ENCODE measurements around the gene ARHGEF37.

Gene ARHGEF37

DNA sequence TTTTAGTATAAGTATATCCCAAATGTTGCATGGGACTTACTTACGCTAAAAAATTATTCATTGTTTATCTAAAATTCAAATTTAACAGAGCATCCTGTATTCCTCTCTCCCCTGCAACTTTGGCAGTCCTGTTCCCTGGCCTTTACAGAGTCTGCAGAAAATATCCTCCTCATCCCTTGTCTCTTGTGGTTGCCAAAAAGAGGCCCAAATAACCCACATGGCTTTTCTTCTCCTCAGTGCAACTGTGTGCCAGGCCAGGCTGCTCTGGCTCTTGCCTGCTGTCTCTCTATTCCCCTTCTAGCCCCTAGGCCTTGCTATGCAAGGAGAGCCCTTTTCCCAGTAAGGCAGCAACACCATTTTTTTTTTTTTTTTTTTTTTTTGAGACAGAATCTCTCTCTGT, 23.0 kb downstream of the ARHGEF37 start:
- no peak for DNase-seq

DNA sequence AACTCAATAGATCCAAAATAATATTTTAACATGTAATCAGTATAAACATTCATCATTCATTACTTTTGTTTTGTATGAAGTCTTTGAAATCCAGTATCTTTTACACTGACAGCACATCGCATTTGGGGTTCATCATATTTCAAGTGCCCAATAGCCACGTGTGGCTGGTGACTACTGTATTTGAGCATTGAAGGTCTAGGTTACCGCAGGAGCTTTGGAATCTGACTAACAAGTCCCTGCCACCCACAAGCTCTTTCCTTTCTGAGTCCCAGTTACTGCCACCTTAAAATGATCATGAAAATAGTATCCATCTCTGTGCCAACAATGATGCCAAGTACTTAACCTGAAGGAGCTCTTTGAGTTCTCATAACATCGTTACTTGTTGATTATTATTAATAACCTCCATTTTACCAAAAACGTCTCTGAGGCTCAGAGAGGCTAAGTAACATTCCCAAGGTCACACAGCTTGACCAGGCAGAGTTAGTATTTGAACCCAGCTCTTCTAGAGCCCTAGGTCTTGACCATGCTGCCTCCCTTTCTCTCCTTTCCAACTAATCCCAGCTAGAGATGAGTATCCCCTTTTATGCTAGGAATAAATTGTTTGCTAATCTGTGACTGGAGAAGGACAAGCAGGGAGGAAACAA, 24.2 kb downstream of the ARHGEF37 start:
- no peak for DNase-seq

DNA sequence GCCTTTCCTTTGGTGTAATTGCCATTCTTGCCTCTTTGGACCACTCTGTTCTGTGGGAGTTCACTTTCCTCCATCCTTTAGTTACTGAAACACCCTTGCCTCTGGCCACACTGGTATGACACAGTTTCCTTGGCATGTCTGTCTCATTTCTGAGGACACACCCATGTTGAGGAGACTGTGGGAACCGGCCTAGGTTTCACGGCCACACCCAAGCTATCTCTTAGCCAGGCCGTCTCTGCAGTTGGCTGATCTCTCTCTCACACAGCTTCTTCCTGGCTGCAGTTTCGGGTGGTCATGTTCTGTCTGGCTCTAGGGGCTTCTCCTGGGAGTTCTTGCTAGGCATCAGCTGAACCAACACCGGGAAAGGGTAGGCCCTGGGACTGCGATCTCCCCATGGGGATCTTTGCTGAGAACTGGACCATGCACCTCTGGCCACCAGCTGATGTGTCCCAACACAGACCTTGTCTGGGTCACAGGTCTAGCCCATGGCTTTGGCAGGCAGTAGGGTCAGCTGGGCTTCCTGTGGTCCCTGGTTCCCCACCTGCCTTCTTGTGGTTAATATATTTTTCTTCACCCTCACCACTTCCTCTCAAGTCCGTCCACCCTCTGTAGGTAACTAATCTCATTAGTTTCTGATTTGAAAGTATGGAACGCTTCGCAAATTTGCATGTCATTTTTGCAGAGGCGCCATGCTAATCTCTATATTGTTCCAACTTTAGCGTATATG, 24.9 kb downstream of the ARHGEF37 start:
- no peak for DNase-seq

DNA sequence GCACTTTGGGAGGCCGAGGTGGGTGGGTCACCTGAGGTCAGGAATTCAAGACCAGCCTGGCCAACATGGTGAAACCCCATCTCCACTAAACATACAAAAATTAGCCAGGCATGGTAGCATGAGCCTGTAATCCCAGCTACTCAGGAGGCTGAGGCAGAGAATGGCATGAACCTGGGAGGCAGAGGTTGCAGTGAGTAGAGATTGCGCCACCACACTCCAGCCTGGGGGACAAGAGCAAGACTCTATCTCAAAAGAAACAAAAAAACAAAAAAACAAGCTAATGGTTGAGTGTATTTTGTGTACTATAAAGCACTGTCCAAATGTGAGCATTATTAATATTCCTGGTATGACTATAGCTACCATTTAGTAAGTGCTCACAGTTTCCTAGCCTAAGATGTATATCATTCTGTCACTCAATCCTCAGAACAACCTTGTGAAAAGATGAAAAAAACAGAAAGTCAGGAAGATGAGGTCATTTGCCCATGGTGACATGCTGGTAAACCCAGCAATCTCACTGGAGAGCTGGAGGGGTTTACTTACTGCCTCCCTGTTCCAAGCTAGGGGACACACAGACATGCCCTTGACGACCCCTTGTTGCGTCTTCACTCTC, 27.7 kb downstream of the ARHGEF37 start:
- no peak for DNase-seq

DNA sequence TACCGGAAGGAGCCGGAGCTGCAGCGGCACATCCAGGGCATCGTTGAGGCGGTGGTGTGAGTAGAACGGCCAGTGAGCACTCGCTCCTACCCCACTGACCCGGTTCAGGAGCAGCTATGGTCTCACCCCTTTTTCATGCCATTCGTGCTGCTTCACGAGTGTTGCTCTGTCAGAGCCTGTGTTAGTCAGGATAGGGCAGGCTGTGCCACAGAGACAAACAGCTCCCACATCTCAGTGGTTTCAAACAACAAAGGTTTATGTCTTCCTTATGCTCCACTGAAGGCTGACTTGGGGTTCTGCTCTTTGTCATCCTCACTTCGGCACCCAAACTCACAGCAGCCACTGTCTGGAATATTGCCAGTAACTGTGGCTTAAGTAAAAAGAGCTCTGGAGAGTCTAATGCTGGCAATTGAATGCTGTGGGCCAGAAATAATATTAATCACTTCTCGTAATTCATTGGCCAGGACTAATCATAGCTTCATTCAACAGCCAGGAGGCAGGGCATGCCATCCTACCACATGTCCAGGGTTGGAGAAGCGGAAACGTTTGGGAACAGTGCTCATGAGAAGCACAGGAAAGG, 28.4 kb downstream of the ARHGEF37 start:
- no peak for DNase-seq

DNA sequence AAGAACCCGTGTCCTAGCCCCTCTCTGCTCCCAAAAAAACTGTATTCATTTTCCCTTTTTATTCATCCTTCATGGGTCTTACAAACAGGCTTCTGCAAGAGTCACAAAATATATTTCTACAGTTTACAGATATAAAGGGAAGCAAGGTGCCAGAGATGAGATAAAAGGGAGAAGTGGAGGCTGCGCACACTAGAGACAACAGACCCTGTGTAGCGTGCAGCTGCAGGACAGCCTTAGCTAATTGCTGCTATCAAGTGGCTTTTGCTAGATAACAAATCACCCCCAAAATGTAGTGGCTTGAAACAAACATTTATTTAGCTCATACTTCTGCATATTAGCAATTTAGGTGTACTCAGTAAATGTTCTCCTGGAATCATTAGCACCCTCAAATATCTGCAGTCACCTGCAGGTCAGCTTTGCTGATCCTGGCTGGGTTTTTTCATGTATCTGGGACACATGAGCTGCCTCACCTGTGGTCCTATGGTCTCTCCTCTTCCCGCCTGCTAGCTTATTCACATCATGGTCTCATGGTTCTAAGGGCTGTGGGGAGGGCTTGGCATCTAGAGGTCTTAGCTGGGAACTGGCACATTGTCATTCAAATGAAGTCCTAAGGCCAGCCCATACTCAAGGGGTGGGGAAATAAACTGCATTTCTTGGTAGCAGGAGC, 29.4 kb downstream of the ARHGEF37 start:
- no peak for DNase-seq

DNA sequence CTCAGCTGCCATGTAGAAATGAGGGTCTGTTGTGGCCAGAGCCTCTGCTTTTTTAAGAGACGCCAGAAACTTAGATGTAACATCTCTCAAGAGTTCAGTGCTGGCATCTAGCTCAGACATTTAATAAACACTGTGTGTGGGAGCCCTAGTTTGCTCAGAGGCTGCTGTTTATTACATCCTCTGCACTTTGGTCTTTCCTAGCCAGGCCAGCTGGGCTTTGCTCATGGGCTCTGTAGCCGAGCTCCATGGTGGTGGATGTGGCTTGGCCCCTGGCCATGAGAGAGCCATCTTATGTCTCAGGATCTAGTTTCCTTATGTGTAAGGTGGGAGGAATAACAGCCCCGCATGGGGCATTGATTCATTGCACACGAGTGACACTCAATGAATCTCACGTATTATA, 30.0 kb downstream of the ARHGEF37 start:
- no peak for DNase-seq

DNA sequence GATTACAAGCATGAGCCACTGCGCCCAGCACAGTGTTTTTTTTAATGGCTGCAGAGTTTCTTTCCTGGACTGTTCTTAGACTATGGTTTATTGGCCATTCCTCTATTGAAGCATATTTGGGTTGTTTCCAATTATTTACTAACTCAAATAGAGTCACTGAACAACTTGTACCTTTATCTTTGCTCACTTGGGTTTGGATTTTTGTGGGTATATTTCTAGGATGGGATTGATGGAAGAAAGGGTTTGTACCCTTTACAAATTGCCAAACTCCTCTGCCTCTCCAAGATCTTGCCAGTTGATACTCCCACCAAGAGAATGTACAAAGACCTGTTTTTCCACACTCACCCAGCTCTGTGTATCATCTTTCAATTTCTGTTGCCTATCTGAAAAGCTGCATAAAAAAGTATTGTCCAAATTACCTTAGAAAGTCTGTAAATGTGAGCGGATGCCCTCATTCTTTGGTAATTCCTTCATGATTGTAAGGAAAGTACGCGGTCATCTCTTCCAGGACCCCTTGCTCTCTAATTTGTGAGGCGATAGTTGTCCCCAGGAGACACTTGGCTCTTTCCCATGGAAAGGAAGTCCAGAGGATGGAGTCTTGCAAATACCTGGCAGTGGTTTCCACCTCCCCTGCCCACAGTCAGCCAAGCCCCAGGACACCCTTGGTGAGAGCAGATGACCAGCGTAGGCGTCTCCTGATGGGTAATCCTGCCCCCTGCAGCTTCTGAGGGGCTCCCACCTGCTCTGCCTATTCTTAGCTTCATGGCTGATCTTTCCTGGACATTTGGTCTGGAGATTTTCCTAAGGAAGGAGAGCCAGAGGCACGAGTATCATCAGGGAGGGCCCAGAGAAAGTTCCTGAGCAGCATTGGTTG, 33.0 kb downstream of the ARHGEF37 start:
- no peak for DNase-seq

DNA sequence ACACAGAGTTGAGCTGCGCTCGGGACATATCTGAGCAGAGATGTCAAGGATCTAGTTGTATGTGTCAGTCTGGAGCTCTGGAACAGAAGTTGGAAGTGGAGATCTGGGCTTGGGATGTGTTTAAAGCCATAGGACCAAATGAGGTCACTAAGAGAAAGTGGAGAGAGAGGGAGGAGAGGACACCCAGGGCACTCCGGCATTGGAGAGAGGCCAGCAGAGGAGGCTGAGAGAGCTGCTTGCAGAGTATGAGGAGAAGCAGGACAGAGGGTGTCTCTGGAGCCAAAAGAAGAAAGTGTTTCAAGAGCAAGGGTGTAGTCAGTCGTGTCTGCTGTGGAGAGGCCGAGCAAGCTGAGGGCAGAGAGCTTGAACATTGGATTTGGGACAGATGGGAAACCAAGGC, 34.7 kb downstream of the ARHGEF37 start:
- DNase-seq, result no peak

DNA sequence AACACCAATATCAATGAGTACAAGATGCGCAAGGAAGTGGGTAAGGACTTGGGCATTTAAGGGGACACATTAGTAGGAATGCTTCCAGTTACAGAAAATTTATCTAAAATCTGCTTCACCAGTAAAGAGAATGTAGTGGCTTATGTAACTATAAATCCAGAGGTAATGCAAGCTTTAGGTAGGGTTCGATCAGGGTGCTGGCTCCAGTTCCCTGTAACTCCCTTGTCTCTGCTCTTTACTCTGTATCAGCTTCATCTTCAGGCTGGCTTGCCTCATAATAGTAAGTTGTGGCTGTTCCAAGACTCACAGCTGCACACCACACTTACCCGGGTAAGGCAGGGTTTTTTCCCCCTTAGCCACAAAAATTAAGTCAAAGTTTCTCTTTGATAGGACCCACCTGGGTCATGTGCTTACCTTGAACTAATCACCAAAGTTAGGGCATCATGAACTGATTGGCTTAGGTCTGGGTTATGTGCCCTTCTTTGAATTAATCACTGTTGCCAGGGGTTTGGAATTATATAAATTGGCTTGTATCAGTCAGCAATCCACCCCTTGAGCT, 35.5 kb downstream of the ARHGEF37 start:
- no peak for DNase-seq

DNA sequence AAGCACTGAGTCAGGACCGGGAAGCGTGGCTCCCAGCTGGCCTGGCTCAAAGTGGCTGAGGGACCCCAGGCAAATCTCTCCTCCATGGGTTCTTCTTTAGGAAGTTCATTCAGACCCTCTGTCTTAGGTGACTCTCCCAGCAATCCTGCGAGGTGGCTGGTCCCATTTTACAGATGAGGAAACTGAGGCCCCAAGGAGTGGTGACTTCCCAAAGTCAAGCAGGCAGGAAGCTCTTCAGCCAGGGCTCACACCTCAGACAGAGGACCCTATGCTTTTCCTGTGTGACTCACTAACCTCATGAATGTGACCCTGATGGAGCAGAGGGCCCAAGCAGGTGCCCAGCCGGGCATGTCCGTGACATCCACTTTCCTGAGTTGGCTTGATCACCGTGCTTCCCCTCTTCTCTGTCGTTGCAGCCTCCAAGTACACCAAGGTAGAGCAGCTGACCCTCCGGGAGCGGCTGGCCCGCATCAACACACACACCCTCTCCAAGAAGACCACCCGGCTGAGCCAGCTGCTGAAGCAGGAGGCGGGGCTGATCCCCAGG, 36.5 kb downstream of the ARHGEF37 start:
- no peak for DNase-seq

DNA sequence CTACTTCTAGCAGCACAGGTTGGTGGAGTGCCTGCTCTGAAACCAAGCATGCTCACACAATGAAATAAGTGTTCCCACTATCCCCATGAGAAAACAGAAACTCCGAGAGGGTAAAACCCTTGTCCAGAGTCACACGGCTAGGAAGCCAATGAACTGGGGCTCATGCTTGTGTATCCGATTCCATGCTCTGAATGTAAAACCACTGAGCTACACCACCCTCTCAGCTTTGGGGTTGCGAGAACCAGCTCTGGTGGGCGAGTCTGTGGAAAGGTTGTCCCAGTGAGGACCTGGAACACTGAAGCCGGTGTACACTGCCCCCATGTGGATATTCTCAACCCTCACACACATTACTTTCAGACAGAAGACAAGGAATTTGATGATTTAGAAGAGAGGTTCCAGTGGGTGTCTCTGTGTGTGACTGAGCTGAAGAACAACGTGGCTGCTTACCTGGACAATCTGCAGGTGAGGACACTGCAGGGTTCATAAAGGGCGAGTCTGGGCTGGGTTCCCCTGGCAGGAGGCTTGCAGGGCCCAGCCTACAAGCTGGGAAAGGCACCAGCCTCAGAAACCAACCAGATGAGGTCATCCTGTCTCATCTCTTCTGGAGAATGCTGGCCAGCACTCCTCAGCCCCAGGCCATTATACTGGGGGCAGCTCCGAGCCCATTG, 37.4 kb downstream of the ARHGEF37 start:
- peak; percentile 43 for DNase-seq

DNA sequence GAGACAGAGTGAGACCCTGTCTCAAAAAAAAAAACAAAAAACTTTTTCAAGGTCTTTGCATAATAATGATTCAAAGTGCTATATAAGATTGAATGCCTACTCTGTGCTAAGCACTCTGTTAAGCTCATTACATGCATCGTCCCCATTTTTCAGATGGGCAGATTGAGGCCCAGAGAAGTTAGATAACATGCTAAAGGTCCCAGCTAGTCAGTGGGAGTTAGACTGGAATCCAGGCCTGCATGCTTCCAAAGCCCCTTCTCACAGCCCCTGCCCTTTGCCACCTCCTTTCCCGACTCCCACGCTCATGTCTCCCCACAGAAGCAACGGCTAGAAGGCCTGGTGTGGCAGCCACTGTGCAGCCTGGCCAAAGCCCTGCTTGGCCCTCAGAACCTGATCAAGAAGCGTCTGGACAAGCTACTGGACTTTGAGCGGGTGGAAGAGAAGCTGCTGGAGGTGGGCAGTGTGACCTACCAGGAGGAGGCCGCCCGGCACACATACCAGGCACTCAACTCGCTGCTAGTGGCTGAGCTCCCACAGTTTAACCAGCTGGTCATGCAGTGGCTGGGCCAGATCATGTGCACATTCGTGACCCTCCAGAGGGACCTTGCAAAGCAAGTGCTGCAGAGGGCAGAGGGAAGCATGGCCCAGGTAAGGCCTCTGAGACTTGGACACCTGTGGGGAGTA, 40.3 kb downstream of the ARHGEF37 start:
- no peak for DNase-seq

DNA sequence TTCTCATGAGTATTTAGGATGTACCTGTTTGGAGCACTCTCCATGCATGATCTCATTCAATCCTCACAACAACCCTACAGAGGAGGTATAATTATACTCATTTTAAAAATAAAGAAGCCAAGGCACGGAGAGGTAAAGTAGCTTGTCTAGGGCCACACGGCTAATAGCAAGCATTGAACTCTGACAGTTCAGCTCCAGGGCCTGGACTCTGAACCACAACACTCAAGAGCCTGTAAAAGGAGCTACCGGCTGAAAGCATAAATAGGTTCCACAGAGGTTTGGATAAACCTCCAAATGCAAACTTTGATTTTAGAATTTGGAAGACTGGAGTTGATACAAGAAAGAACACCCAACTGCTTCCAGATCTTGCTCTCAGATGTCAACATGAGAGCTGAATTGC, 41.2 kb downstream of the ARHGEF37 start:
- DNase-seq, result no peak

DNA sequence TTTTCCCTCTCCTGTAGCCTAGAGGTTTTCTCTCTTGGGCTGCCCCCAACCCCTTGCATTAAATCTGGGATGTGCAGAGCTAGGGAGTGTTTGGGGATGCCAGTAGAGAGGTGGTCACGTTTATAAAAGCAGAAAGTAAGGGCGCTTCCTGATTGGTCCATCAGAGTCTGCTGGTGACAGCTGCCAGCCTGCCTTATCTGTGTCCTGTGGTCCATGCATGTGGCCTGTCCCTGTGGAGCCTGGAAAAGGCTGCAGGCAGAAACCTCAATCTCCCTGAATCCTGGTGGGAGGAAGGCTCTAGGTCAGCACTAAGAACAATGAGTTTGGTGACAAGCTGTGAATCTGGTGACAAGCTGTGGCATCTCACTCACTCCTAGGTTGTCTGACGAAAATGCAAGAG, 42.2 kb downstream of the ARHGEF37 start:
- no peak for DNase-seq

DNA sequence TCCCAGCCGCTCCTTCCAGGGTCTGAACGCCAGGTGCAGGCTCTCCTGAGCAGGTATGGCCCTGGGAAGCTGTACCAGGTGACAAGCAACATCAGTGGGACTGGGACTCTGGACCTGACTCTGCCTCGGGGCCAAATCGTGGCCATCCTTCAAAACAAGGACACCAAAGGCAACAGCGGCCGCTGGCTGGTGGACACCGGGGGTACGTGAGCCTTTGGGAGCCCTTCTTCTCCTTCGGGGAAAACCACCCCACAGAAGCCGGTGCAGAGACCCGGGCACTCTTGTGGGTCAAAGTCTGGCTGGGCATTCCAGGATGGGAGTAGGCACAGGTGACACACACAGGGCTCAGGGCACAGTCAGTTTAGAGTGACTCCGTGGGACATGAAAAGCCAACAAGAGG, 45.8 kb downstream of the ARHGEF37 start:
- no peak for DNase-seq

DNA sequence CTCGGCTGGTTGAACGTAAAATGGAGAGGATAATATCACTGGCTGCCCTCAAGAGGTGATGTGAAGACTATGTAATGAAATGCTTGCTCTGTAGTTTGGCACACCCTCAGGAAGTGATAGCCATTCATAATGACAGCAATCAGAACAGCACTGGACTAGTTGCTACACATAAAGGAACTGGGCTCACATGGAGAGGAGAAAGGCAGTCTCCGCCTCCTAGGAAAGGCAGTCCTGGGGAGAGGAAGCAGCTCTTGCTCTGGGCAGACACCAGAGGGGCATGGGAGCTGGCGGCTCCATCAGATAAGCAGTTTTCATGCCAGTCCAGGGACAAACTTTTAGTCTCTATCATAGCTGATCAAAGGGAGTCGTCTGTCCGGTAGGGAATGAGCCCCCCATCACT, 46.9 kb downstream of the ARHGEF37 start:
- DNase-seq, result no peak

DNA sequence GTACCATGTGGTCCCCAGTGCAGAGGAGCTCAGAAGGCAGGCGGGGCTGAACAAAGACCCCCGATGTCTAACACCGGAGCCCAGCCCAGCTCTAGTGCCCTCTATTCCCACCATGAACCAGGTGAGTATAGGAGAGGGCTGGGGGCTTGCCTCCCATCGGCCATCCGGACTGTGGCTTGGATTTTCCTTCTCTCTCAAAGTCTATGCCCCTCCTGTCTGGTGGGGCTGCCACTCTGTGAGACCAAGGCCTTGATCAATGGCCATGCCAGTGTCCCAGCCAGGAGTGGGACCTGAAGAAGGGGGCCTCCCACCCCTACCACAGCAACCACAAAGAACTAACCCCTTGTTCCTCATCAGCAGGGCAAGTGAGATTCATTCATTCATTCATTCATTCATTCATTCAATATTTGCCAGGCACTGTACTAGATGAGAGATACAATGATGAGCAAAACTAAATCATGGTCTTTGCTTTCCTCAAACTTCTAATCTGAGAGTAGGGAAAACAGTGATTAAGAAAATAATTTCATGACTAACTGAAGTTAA, 47.6 kb downstream of the ARHGEF37 start:
- DNase-seq, result no peak

DNA sequence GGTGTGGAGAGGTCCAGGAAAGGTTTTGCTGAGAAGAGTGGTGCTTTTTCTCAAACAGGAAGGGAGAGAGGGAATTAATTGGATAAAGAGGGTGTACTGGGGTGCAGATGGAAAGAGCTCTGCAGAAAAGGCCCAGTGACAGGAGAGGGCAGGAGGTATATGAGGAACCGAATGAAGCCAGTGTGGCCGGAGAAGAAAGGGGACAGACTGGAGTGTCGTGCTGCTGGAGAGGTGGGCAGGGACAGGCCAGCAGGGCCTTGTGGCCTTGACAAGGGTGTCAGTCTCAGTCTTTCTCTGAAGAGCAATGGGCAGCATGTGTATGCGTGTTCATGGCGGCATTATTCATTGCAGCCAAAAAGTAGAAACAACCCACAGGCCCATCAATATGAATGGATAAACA, 48.1 kb downstream of the ARHGEF37 start:
- DNase-seq, result no peak

DNA sequence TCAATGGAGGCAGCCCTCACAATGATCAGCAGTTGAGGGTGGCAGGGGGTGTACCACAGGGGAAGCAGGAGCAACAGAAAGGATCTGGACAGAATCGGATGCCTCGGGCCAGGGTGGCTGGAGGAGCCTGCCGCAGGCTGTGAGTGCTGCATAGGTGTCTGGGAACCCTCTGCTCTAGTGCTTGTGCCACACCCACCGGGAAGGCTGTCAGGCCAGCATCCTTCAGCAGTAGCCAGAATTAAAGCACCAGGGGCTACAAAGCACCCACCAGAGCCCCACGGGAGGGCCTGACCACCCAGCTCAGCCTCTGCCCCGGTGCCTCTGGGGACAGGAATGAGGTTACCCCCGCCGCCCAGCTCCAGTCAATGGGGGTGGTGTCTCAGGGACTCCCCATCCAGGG, 49.0 kb downstream of the ARHGEF37 start:
- no peak for DNase-seq
